OCI-LY1 (cell line): Measurements from ENCODE around the gene GRK5.
"Not testable (repeated sequence)": the region's sequence is repeated elsewhere in the genome, so short reads cannot be mapped to it uniquely, and the experiment has no call there.

ENCODE experiments used
- H2AFZ ChIP-seq: fragments of 200-600 bp; sonication (generic), shearing (Covaris generic); 2 replicates; pipeline ENCODE4 v1.6.0; 2014; ENCODE audit warnings: antibody characterized with exemption, mild to moderate bottlenecking, low read length
- H3F3A ChIP-seq: fragments of 200-600 bp; sonication (generic), shearing (Covaris generic); 2 replicates; pipeline ENCODE4 v1.6.0; 2014; ENCODE audit warnings: mild to moderate bottlenecking, antibody characterized with exemption, low read length, moderate library complexity; ENCODE audit not compliant: insufficient read depth
- H3K27ac ChIP-seq: fragments of 200-600 bp; sonication (generic); 2 replicates; pipeline ENCODE4 v1.5.1; 2014; ENCODE audit warnings: low read length, mixed run types, mild to moderate bottlenecking, low read depth; ENCODE audit not compliant: poor library complexity, severe bottlenecking
- H3K27me3 ChIP-seq: fragments of 200-600 bp; sonication (generic); 2 replicates; pipeline ENCODE4 v1.6.0; 2014; ENCODE audit warnings: antibody characterized with exemption, mild to moderate bottlenecking, low read length, moderate library complexity; ENCODE audit not compliant: insufficient read depth
- H3K36me3 ChIP-seq: fragments of 200-600 bp; sonication (generic); 2 replicates; pipeline ENCODE4 v1.6.1; 2014; ENCODE audit warnings: mild to moderate bottlenecking, antibody characterized with exemption, low read length, moderate library complexity, mixed read lengths; ENCODE audit not compliant: insufficient read depth
- H3K4me1 ChIP-seq: fragments of 200-600 bp; sonication (generic); 2 replicates; pipeline ENCODE4 v1.5.1; 2014; ENCODE audit warnings: mild to moderate bottlenecking, low read length, moderate library complexity; ENCODE audit not compliant: insufficient read depth, severe bottlenecking
- H3K4me2 ChIP-seq: fragments of 200-600 bp; sonication (generic), shearing (Covaris generic); 2 replicates; pipeline ENCODE4 v1.6.1; 2014; ENCODE audit warnings: low read length
- H3K4me3 ChIP-seq: fragments of 200-600 bp; sonication (generic); 2 replicates; pipeline ENCODE4 v1.5.1; 2014; ENCODE audit warnings: low read length, low read depth, mild to moderate bottlenecking, mixed read lengths; ENCODE audit not compliant: poor library complexity, severe bottlenecking
- H3K79me2 ChIP-seq: fragments of 200-600 bp; shearing (Covaris generic); 2 replicates; pipeline ENCODE4 v1.6.1; 2016; ENCODE audit warnings: mixed run types, low read length, mixed read lengths; ENCODE audit not compliant: insufficient read depth
- H3K9ac ChIP-seq: fragments of 200-600 bp; sonication (generic), shearing (Covaris generic); 2 replicates; pipeline ENCODE4 v1.6.1; 2014; ENCODE audit warnings: mild to moderate bottlenecking, low read length, mixed read lengths
- H3K9me2 ChIP-seq: fragments of 200-600 bp; sonication (generic), shearing (Covaris generic); 2 replicates; pipeline ENCODE4 v1.6.1; 2014; ENCODE audit warnings: low read depth, mild to moderate bottlenecking, low read length, mixed read lengths
- H3K9me3 ChIP-seq: fragments of 200-600 bp; shearing (Covaris generic); 2 replicates; pipeline ENCODE4 v1.6.1; 2014; ENCODE audit warnings: low read length, mixed read lengths
- H4K20me1 ChIP-seq: fragments of 200-600 bp; sonication (generic), shearing (Covaris generic); 2 replicates; pipeline ENCODE4 v1.6.0; 2016; ENCODE audit warnings: mild to moderate bottlenecking, low read length; ENCODE audit not compliant: insufficient read depth
- CTCF ChIP-seq: fragments of 200-600 bp; sonication (generic), shearing (Covaris generic); IDR thresholded peaks from 2 replicates; pipeline ENCODE4 v1.5.1; 2017; ENCODE audit warnings: mild to moderate bottlenecking, antibody characterized with exemption, low read length, moderate library complexity, mixed read lengths
- EZH2 ChIP-seq: fragments of 200-600 bp; sonication (generic), shearing (Covaris generic); IDR thresholded peaks from 2 replicates; pipeline ENCODE4 v1.8.0; 2017; ENCODE audit warnings: borderline replicate concordance, mixed run types, mild to moderate bottlenecking, antibody characterized with exemption, low read length, moderate library complexity, mixed read lengths

Gene GRK5

DNA sequence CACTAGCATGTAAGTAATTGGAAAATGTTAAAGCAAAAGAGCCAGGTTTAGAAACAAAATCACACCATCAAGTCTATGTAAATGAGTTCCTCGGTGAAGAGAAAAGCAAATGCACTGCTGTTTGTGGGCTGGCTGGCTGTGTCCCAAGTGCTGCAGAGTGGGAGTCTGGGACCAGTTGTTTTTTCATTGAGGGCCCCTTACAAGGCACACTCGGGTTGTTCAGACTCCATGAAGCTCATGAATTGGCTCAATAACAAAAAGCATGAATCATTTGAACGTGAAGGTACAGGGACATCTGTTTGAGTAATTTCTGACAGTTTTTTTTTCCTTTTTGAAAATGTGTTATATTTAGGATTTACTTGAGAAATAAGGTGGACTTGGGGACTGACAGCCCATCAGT is 28.0 kb downstream of the GRK5 start:
- Histone ChIP-seq H3K9me2 (no peaks in the 10 kb centered on the region), H3K79me2 (no peaks in the 10 kb centered on the region), H3K4me3 (no peak overlapping the region), H4K20me1 (no peaks in the 10 kb centered on the region), H3K9me3 (no peaks in the 10 kb centered on the region), H3F3A (no peaks in the 10 kb centered on the region), H3K4me2 (no peak overlapping the region), H3K9ac (no peak overlapping the region), H2AFZ (no peak overlapping the region), H3K4me1 (no peaks in the 10 kb centered on the region), H3K27me3 (no peaks in the 10 kb centered on the region), H3K27ac (no peak overlapping the region), H3K36me3 (no peaks in the 10 kb centered on the region)
- TF ChIP-seq CTCF (no peak), EZH2 (no peak)

DNA sequence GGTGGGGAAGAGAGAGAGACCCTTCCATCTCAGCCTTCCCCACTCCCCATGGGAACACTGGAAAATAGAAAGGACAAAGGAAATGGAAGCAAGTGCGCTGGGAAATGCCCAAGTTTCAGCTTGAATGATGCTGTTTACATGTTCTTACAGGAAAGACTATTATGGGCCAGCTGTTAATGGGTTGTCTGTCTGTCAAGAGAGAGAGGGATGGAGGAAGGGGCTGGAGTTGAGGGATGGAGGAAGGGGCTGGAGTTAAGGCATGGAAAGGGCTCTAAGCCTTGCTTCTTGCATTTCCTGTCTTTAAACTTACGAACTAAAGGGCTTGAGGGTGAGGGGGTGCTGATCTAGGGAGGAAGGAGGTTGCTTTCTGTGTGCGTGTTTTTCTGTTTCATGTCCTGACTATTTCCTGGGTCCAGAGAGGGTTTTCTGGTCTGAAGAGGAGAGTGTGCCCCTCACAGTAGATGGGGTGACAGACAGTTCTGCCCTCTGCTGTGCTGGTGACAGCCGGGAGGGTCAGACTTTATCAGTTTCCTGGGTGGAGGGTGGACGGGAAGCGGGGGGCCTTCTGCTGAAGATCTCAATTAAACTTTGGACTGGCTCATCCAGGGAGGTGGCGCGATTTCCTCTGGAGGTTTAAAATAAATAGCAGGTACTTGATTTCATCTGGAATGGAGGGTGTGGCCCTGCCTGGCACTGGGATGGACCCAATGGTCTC is 30.5 kb downstream of the GRK5 start:
- Histone ChIP-seq H3K27me3 (no peaks in the 10 kb centered on the region; the same call in 1 of the 2 replicates), H4K20me1 (no peaks in the 10 kb centered on the region), H3K79me2 (no peaks in the 10 kb centered on the region), H3K9me3 (no peaks in the 10 kb centered on the region), H3K27ac (no peak overlapping the region), H3F3A (no peaks in the 10 kb centered on the region), H2AFZ (no peak overlapping the region), H3K4me3 (no peak overlapping the region), H3K36me3 (no peaks in the 10 kb centered on the region), H3K9me2 (no peaks in the 10 kb centered on the region), H3K4me2 (no peak overlapping the region), H3K4me1 (no peaks in the 10 kb centered on the region), H3K9ac (no peak overlapping the region)
- TF ChIP-seq CTCF, result no peak
- TF ChIP-seq EZH2, result no peak

DNA sequence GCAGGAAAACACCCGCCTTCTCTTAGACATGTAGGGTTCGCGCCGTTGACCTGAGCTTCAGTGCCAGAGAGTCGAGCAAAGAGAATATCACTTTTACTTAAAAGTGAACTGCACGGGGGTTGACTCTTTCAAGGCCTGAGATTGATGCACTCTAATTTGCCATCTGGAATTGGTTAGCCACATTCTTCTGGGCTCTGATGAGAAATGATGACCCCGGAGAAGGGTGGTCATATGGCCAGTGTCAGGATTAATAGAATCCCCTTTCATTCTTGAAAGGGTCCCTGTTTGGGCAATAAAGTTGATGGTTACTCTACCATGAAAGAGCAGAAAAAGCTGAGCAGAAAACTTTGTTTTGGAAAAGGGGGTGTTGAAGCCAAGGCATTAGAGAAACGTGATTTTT is 31.2 kb downstream of the GRK5 start:
- Histone ChIP-seq H3K9me3 (no peaks in the 10 kb centered on the region), H3K9ac (no peak overlapping the region), H3K36me3 (no peaks in the 10 kb centered on the region), H3K27ac (no peak overlapping the region), H3K4me3 (no peak overlapping the region), H2AFZ (no peak overlapping the region), H3K79me2 (no peaks in the 10 kb centered on the region), H3K4me1 (no peaks in the 10 kb centered on the region), H3K9me2 (no peaks in the 10 kb centered on the region), H3K4me2 (no peak overlapping the region), H3K27me3 (no peaks in the 10 kb centered on the region; the same call in 1 of the 2 replicates), H4K20me1 (no peaks in the 10 kb centered on the region), H3F3A (no peaks in the 10 kb centered on the region)
- no peak for TF ChIP-seq CTCF
- no peak for TF ChIP-seq EZH2

DNA sequence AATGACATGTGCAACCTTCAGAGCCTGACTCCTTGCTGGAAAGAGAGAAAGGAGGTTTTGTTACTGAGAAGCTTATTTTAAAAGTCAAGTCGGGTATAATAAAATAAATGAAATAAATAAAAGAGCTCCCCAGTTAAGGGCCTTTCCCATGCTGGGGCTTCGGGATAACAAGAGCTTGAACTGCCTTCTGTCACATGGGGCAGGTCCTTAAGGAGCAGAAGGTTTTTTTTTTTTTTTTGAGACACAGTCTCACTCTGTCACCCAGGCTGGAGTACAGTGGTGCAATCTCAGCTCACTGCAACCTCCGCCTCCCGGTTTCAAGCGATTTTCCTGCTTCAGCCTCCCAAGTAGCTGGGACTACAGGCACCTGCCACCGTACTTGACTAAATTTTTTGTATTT is 31.6 kb downstream of the GRK5 start:
- not testable (repeated sequence) for H3K4me3 ChIP-seq, H3K9me3 ChIP-seq, H3K79me2 ChIP-seq, H3K9ac ChIP-seq, H3K9me2 ChIP-seq, H3K36me3 ChIP-seq, H4K20me1 ChIP-seq, H3F3A ChIP-seq, H3K27me3 ChIP-seq, H3K4me1 ChIP-seq, H3K4me2 ChIP-seq, H2AFZ ChIP-seq, H3K27ac ChIP-seq

DNA sequence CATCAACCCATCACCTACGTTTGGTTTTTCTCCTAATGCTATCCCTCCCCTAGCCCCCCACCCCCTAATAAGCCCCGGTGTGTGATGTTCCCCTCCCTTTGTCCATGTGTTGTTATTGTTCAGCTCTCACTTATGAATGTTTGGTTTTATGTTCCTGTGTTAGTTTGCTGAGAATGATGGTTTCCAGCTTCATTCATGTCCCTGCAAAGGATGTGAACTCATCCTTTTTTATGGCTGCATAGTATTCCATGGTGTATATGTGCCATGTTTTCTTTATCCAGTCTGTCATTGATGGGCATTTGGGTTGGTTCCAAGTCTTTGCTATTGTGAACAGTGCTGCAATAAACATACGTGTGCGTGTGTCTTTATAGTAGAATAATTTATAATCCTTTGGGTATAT is 32.3 kb downstream of the GRK5 start:
- H2AFZ ChIP-seq, H3K79me2 ChIP-seq, H3K4me3 ChIP-seq, H3K4me1 ChIP-seq, H4K20me1 ChIP-seq, H3K27ac ChIP-seq, H3K36me3 ChIP-seq, H3K9ac ChIP-seq, H3K4me2 ChIP-seq, H3K27me3 ChIP-seq, H3F3A ChIP-seq, H3K9me3 ChIP-seq, H3K9me2 ChIP-seq: not testable (repeated sequence)
